GM12864 (cell line): ENCODE results near the gene BCAP29.

Experiments
- DNase-seq: peaks from one replicate; pipeline ENCODE4 v3.0.0-alpha.2; 2011; ENCODE audit warnings: low read depth
- H3K4me3 ChIP-seq: 2 replicates; pipeline ENCODE4 v1.5.1; 2011; ENCODE audit warnings: mild to moderate bottlenecking, low read depth, low read length, control low read depth
- CTCF ChIP-seq: IDR thresholded peaks from 2 replicates; pipeline ENCODE4 v1.5.1; 2011; ENCODE audit warnings: low read depth, mild to moderate bottlenecking, moderate library complexity, low read length, control low read depth, inconsistent platforms; ENCODE audit errors: missing control alignments

BCAP29 gene

DNA sequence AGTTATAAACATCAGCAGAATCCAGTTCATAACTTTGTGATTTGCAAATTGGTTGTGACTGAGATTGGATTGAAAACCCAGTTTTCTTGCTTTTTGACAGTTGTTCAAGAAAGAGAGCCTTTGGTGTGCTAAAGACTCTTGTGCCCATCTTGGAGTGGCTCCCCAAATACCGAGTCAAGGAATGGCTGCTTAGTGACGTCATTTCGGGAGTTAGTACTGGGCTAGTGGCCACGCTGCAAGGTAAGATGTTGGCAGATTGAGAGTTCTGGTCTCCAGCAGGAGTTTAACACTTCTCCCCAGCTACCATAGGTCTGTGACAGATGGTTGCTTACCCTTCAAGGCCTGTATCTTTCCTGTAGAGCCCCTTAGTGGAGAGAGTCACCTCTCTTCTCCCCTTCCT is 83.2 kb downstream of the BCAP29 start:
- no peak overlapping the region for H3K4me3 ChIP-seq
- no peak for DNase-seq
- TF ChIP-seq CTCF = no peak

DNA sequence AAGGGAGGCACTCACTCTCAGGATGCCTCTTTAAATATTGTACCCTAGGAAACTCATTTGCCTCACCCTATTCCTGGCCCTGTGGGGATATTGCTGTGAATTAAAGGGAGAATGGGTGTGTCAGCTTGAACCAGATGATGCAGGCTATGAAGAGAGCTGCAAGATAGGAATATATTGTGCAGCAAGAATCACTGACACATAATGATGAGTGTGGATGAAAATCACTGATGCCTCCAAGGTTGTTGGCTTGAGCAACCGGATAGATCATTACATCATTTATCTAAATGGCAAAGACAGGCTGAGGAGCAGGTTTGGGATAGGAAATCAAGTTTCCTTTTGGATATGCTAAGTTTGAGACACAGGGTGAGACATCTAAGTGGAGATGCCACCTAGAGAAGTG is 86.7 kb downstream of the BCAP29 start:
- H3K4me3 ChIP-seq = no peak overlapping the region
- no peak for TF ChIP-seq CTCF
- DNase-seq = no peak

DNA sequence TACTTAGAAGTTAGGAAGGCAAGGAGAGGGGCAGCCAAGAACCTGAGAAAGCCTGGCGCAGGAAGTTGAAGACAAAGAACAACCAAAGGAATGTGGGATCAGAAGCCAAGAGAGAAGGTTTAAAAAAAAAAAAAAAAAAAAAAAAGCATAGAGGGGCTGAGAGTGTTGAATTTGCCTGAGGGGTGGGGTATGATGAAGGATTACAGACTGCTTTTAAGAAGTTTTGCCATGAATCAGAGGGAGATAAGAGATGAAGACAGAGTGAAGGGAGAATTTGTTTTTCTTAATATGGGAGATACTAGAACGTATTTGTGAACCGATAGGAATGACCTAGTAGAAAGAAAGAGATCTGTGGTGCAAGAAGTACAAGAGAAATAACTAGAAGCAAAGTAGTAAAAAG is 87.3 kb downstream of the BCAP29 start:
- DNase-seq = no peak
- no peak for TF ChIP-seq CTCF
- H3K4me3 ChIP-seq = no peak overlapping the region

- TF ChIP-seq CTCF = no peak
- DNase-seq = no peak
- no peak overlapping the region for H3K4me3 ChIP-seq
These were observed 88.2 kb downstream of the BCAP29 start for GRCh38 chr7:107668296-107668695.
